Liver (tissue), 9 donors: Measurements from ENCODE around the gene AMBRA1. TPM values are rescaled to one million over a fixed set of nuclear protein-coding genes. Genes with fewer than 3 reads are reported as not detected.

ENCODE experiments used
- DNase-seq: peaks from one replicate; pipeline ENCODE4 v3.0.0-alpha.2; 2017; ENCODE audit warnings: low spot score
- H3K27ac ChIP-seq, 2 donors: one replicate each; pipeline ENCODE4 v1.7.0; 2013; ENCODE audit warnings: inconsistent platforms in 2 of 2, low read length in 2 of 2, control low read depth in 1 of 2, low read depth in 1 of 2, mild to moderate bottlenecking in 1 of 2
- H3K27me3 ChIP-seq, 4 donors: one replicate each; pipeline versions ENCODE4 v1.6.1 to v1.7.0; 2013; ENCODE audit warnings: low read length in 3 of 4, inconsistent platforms in 1 of 4, mild to moderate bottlenecking in 1 of 4, moderate library complexity in 1 of 4; ENCODE audit not compliant: control insufficient read depth in 4 of 4, insufficient read depth in 4 of 4
- H3K36me3 ChIP-seq, 4 donors: one replicate each; pipeline versions ENCODE4 v1.6.1 to v1.7.0; 2013; ENCODE audit warnings: low read length in 3 of 4, mild to moderate bottlenecking in 3 of 4, low read depth in 1 of 4, moderate library complexity in 1 of 4; ENCODE audit not compliant: control insufficient read depth in 4 of 4, insufficient read depth in 3 of 4
- H3K4me1 ChIP-seq, 4 donors: one replicate each; pipeline versions ENCODE4 v1.6.1 to v1.7.0; 2013; ENCODE audit warnings: low read length in 3 of 4, mild to moderate bottlenecking in 3 of 4, moderate library complexity in 1 of 4; ENCODE audit not compliant: control insufficient read depth in 4 of 4, insufficient read depth in 4 of 4
- H3K4me3 ChIP-seq, 3 donors: one replicate each; pipeline versions ENCODE4 v1.6.1 to v1.7.0; 2013; ENCODE audit warnings: low read length in 3 of 3, control low read depth in 1 of 3, low read depth in 1 of 3, mild to moderate bottlenecking in 1 of 3
- H3K9ac ChIP-seq, 2 donors: one replicate each; pipeline ENCODE4 v1.7.0; 2013; ENCODE audit warnings: low read length in 2 of 2, mild to moderate bottlenecking in 2 of 2, moderate library complexity in 2 of 2, control low read depth in 1 of 2, low read depth in 1 of 2
- H3K9me3 ChIP-seq, 4 donors: one replicate each; pipeline versions ENCODE4 v1.6.1 to v1.7.0; 2013; ENCODE audit warnings: low read length in 3 of 4; ENCODE audit not compliant: control insufficient read depth in 4 of 4
- EGR1 ChIP-seq, 2 donors: IDR thresholded peaks; 2 replicates each; pipeline ENCODE4 v1.6.1; 2016 to 2018; ENCODE audit warnings: antibody characterized with exemption in 2 of 2, low read depth in 2 of 2
- FOXA1 ChIP-seq: IDR thresholded peaks from 2 replicates; pipeline ENCODE4 v1.6.1; 2016; ENCODE audit warnings: antibody characterized with exemption
- FOXA2 ChIP-seq: IDR thresholded peaks from 2 replicates; pipeline ENCODE4 v1.6.1; 2016; ENCODE audit warnings: antibody characterized with exemption
- GABPA ChIP-seq, 2 donors: IDR thresholded peaks in 1 of 2; conservative IDR thresholded peaks in 1 of 2; 2 replicates each; pipeline ENCODE4 v1.6.1; 2016; ENCODE audit warnings: antibody characterized with exemption in 2 of 2, mild to moderate bottlenecking in 1 of 2, moderate library complexity in 1 of 2
- HNF4A ChIP-seq, 2 donors: conservative IDR thresholded peaks; 2 replicates each; pipeline ENCODE4 v1.6.1; 2016; ENCODE audit warnings: antibody characterized with exemption in 2 of 2, mild to moderate bottlenecking in 2 of 2
- HNF4G ChIP-seq: IDR thresholded peaks from 2 replicates; pipeline ENCODE4 v1.6.1; 2016; ENCODE audit warnings: antibody characterized with exemption
- NR2F2 ChIP-seq: IDR thresholded peaks from 2 replicates; pipeline ENCODE4 v1.6.1; 2016; ENCODE audit warnings: antibody characterized with exemption
- RAD21 ChIP-seq, 2 donors: IDR thresholded peaks; 2 replicates each; pipeline ENCODE4 v1.6.1; 2016; ENCODE audit warnings: antibody characterized with exemption in 2 of 2, mild to moderate bottlenecking in 2 of 2
- RXRA ChIP-seq, 2 donors: IDR thresholded peaks; 2 replicates each; pipeline ENCODE4 v1.6.1; 2017 to 2018; ENCODE audit warnings: antibody characterized with exemption in 2 of 2, mild to moderate bottlenecking in 1 of 2
- SP1 ChIP-seq: IDR thresholded peaks from 2 replicates; pipeline ENCODE4 v1.6.1; 2018; ENCODE audit warnings: antibody characterized with exemption, mild to moderate bottlenecking
- TAF1 ChIP-seq: conservative IDR thresholded peaks from 2 replicates; pipeline ENCODE4 v1.6.1; 2016; ENCODE audit warnings: antibody characterized with exemption, mild to moderate bottlenecking
- YY1 ChIP-seq: IDR thresholded peaks from 2 replicates; pipeline ENCODE4 v1.6.1; 2016; ENCODE audit warnings: antibody characterized with exemption, mild to moderate bottlenecking
- WGBS: extraction: QIAGEN DNeasy Blood & Tissue Kit; methylation state at CpG from one replicate; pipeline ENCODE4 v1.1.7; 2013; 5-methylcytosine and 5-hydroxymethylcytosine counted together
- polyA plus RNA-seq, 2 donors: library from polyadenylated mRNA; stranded (reverse) in 1 of 2; unstranded in 1 of 2; fragments of 200-250 nt in 1 of 2; fragments of >200 nt in 1 of 2; fragmentation: Nextera tagmentation in 1 of 2; extraction: Ambion mirVana in 1 of 2; gene quantifications; one replicate each; pipeline versions ENCODE4 v1.2.1 to v1.2.3, GENCODE V29; 2013 to 2015
- total RNA-seq, 2 donors: library from RNA; depleted of rRNA; stranded (reverse); fragments of >200 nt; gene quantifications; one replicate each; pipeline ENCODE4 v1.2.3, GENCODE V29; 2014
- TF ChIP-seq, protein P1 (sequence below): IDR thresholded peaks from 2 replicates; pipeline ENCODE4 v1.6.1; 2016; ENCODE audit warnings: antibody characterized with exemption
- TF ChIP-seq, protein P2 (sequence below): IDR thresholded peaks from 2 replicates; pipeline ENCODE4 v1.6.1; 2016; ENCODE audit warnings: antibody characterized with exemption, mild to moderate bottlenecking
- TF ChIP-seq, protein P3 (sequence below): IDR thresholded peaks from 2 replicates; pipeline ENCODE4 v1.6.1; 2016; ENCODE audit warnings: antibody characterized with exemption
- TF ChIP-seq, protein P4 (sequence below): fragments of 150-350 bp; IDR thresholded peaks from 2 replicates; pipeline ENCODE4 v1.5.1; 2017; ENCODE audit warnings: improper control_type of control experiment, low read depth, low read length; ENCODE audit not compliant: missing input control
- TF ChIP-seq, protein P5 (sequence below): IDR thresholded peaks from 2 replicates; pipeline ENCODE4 v1.6.1; 2016; ENCODE audit warnings: antibody characterized with exemption
- donor health status: healthy.
- donor health status: healthy.
- donor health status: healthy.
- donor health status: healthy.
- donor health status: healthy.

AMBRA1 gene
- total and polyA plus RNA-seq, 4 donors = 3.7 to 25.7 (median 15.1) TPM

DNA sequence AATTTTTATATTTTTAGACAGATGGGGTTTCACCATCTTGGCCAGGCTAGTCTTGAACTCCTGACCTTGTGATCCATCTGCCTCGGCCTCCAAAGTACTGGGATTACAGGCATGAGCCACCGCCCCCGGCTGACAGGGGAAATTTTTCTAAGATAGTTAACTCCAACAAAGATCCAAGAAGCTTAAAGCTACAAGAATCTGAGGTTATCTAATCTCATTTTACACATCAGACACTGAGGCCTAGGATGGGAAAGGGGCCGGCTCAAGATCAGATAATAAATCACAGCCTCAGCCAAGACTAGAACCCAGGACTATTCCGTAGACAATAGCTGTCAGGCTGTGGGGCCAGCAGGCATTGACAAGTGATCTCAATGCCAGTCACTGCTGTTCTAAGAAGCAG, 94.0 kb downstream of the AMBRA1 start:
- Histone ChIP-seq H3K27ac (no peak overlapping the region), H3K9me3 (no peaks in the 10 kb centered on the region), H3K4me1 (peaks cover 0 to 2% (median 1%) of the 10 kb centered on the region in 4 donors), H3K9ac (no peak overlapping the region), H3K27me3 (no peaks in the 10 kb centered on the region), H3K36me3 (peaks cover 0 to 15% (median 5%) of the 10 kb centered on the region in 4 donors), H3K4me3 (no peak overlapping the region)
- DNase-seq = no peak
- TF ChIP-seq, protein P1, sequence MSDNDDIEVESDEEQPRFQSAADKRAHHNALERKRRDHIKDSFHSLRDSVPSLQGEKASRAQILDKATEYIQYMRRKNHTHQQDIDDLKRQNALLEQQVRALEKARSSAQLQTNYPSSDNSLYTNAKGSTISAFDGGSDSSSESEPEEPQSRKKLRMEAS = no peak
- TF ChIP-seq HNF4G = no peak
- no peak for TF ChIP-seq RAD21 (IDR thresholded peaks at IDR 0.05)
- TF ChIP-seq GABPA (IDR thresholded peaks at IDR 0.05 in 1 of 2, conservative IDR thresholded peaks at IDR 0.05 in 1 of 2) = no peak
- TF ChIP-seq, protein P2, sequence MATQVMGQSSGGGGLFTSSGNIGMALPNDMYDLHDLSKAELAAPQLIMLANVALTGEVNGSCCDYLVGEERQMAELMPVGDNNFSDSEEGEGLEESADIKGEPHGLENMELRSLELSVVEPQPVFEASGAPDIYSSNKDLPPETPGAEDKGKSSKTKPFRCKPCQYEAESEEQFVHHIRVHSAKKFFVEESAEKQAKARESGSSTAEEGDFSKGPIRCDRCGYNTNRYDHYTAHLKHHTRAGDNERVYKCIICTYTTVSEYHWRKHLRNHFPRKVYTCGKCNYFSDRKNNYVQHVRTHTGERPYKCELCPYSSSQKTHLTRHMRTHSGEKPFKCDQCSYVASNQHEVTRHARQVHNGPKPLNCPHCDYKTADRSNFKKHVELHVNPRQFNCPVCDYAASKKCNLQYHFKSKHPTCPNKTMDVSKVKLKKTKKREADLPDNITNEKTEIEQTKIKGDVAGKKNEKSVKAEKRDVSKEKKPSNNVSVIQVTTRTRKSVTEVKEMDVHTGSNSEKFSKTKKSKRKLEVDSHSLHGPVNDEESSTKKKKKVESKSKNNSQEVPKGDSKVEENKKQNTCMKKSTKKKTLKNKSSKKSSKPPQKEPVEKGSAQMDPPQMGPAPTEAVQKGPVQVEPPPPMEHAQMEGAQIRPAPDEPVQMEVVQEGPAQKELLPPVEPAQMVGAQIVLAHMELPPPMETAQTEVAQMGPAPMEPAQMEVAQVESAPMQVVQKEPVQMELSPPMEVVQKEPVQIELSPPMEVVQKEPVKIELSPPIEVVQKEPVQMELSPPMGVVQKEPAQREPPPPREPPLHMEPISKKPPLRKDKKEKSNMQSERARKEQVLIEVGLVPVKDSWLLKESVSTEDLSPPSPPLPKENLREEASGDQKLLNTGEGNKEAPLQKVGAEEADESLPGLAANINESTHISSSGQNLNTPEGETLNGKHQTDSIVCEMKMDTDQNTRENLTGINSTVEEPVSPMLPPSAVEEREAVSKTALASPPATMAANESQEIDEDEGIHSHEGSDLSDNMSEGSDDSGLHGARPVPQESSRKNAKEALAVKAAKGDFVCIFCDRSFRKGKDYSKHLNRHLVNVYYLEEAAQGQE = no peak
- TF ChIP-seq HNF4A (conservative IDR thresholded peaks at IDR 0.05) = no peak
- no peak for TF ChIP-seq SP1
- TF ChIP-seq NR2F2 = no peak
- TF ChIP-seq YY1 = no peak
- TF ChIP-seq EGR1 (IDR thresholded peaks at IDR 0.05; ENCODE audit: low read depth in 2 of 2) = no peak
- TF ChIP-seq FOXA1 = no peak
- TF ChIP-seq RXRA (IDR thresholded peaks at IDR 0.05) = no peak
- TF ChIP-seq, protein P3, sequence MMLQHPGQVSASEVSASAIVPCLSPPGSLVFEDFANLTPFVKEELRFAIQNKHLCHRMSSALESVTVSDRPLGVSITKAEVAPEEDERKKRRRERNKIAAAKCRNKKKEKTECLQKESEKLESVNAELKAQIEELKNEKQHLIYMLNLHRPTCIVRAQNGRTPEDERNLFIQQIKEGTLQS = no peak
- TF ChIP-seq, protein P4, sequence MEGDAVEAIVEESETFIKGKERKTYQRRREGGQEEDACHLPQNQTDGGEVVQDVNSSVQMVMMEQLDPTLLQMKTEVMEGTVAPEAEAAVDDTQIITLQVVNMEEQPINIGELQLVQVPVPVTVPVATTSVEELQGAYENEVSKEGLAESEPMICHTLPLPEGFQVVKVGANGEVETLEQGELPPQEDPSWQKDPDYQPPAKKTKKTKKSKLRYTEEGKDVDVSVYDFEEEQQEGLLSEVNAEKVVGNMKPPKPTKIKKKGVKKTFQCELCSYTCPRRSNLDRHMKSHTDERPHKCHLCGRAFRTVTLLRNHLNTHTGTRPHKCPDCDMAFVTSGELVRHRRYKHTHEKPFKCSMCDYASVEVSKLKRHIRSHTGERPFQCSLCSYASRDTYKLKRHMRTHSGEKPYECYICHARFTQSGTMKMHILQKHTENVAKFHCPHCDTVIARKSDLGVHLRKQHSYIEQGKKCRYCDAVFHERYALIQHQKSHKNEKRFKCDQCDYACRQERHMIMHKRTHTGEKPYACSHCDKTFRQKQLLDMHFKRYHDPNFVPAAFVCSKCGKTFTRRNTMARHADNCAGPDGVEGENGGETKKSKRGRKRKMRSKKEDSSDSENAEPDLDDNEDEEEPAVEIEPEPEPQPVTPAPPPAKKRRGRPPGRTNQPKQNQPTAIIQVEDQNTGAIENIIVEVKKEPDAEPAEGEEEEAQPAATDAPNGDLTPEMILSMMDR = no peak
- TF ChIP-seq, protein P5, sequence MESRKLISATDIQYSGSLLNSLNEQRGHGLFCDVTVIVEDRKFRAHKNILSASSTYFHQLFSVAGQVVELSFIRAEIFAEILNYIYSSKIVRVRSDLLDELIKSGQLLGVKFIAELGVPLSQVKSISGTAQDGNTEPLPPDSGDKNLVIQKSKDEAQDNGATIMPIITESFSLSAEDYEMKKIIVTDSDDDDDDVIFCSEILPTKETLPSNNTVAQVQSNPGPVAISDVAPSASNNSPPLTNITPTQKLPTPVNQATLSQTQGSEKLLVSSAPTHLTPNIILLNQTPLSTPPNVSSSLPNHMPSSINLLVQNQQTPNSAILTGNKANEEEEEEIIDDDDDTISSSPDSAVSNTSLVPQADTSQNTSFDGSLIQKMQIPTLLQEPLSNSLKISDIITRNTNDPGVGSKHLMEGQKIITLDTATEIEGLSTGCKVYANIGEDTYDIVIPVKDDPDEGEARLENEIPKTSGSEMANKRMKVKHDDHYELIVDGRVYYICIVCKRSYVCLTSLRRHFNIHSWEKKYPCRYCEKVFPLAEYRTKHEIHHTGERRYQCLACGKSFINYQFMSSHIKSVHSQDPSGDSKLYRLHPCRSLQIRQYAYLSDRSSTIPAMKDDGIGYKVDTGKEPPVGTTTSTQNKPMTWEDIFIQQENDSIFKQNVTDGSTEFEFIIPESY = no peak
- 94% methylated on average over 5 of the region's 5 CpGs for WGBS

DNA sequence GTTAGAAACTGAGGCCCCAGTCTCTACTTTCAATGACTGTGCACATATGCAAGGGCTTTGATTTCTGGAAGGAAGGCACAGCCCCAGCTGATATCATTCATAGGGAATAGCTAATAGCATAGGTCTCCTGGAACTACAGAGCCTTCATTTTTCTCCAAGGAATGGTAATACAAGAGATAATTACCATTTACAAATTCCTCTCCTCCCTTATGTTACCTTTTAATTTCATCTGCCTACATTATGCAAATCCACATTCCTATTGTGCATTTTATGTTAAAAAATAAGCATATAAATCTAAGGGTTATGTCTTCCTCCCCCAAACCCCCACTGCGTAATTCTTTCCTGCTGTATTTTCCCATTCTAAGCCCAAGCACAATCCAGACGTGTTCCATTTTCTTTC, 94.9 kb downstream of the AMBRA1 start:
- Histone ChIP-seq H3K27me3 (no peaks in the 10 kb centered on the region), H3K4me1 (peaks cover 0 to 2% (median 1%) of the 10 kb centered on the region in 4 donors), H3K36me3 (peaks cover 0 to 10% (median under 1%) of the 10 kb centered on the region in 4 donors), H3K27ac (no peak overlapping the region), H3K9ac (no peak overlapping the region), H3K9me3 (no peaks in the 10 kb centered on the region), H3K4me3 (no peak overlapping the region)
- DNase-seq = no peak
- TF ChIP-seq FOXA2 (no peak), HNF4G (no peak), FOXA1 (no peak), TAF1 (no peak), YY1 (no peak), SP1 (no peak), RXRA (IDR thresholded peaks at IDR 0.05) (no peak), RAD21 (IDR thresholded peaks at IDR 0.05) (no peak), HNF4A (conservative IDR thresholded peaks at IDR 0.05) (no peak)
- TF ChIP-seq, protein P3 = no peak
- TF ChIP-seq, protein P4 = no peak
- WGBS = 98% methylated on average over 2 of the region's 2 CpGs
